Memory B cell (primary cell): ENCODE measurements around the gene ZFHX3.
"Not testable (repeated sequence)": the region's sequence is repeated elsewhere in the genome, so short reads cannot be mapped to it uniquely, and the experiment has no call there.

Experiments
- ATAC-seq: fragments of 150-1000 bp; cut with Tn5 transposase; 2 replicates; pipeline ENCODE4 v1.10.0; 2021; ENCODE audit warnings: low read depth, mild to moderate bottlenecking, moderate library complexity
- DNase-seq, 2 donors: peaks; one replicate each; pipeline ENCODE4 v3.0.0; 2022; ENCODE audit warnings: low spot score in 2 of 2
- H3K27ac Mint-ChIP-seq: one replicate; pipeline ENCODE4 v1.8.0; 2022; ENCODE audit warnings: mild to moderate bottlenecking, moderate library complexity, mixed read lengths
- H3K27me3 Mint-ChIP-seq: one replicate; pipeline ENCODE4 v1.8.0; 2022; ENCODE audit warnings: mixed read lengths
- H3K36me3 Mint-ChIP-seq: one replicate; pipeline ENCODE4 v1.8.0; 2022; ENCODE audit warnings: mild to moderate bottlenecking, mixed read lengths
- H3K4me1 Mint-ChIP-seq: one replicate; pipeline ENCODE4 v1.8.0; 2022; ENCODE audit warnings: mixed read lengths
- H3K4me3 Mint-ChIP-seq: one replicate; pipeline ENCODE4 v1.8.0; 2022; ENCODE audit warnings: mild to moderate bottlenecking, moderate library complexity, mixed read lengths
- H3K9me3 Mint-ChIP-seq: one replicate; pipeline ENCODE4 v1.8.0; 2022; ENCODE audit warnings: mixed read lengths

ZFHX3 gene

GRCh38 chr16:73020409-73020884 lies 27.5 kb downstream of the ZFHX3 start:
- Mint-ChIP-seq H3K27me3 (no peaks in the 10 kb centered on the region), H3K27ac (no peak overlapping the region), H3K4me1 (peaks cover 5% of the 10 kb centered on the region), H3K36me3 (no peaks in the 10 kb centered on the region), H3K9me3 (no peaks in the 10 kb centered on the region), H3K4me3 (no peak overlapping the region)
- ATAC-seq (no peak), DNase-seq (no peak)

GRCh38 chr16:73019457-73020362 lies 28.2 kb downstream of the ZFHX3 start:
- H3K27ac Mint-ChIP-seq, result no peak overlapping the region
- no peak overlapping the region for H3K4me3 Mint-ChIP-seq
- peaks cover 5% of the 10 kb centered on the region for H3K4me1 Mint-ChIP-seq
- no peaks in the 10 kb centered on the region for H3K9me3 Mint-ChIP-seq
- ATAC-seq, result no peak
- H3K36me3 Mint-ChIP-seq, result no peaks in the 10 kb centered on the region
- no peaks in the 10 kb centered on the region for H3K27me3 Mint-ChIP-seq
- no peak for DNase-seq

GRCh38 chr16:73018821-73019456 lies 29.0 kb downstream of the ZFHX3 start:
- Mint-ChIP-seq H3K9me3 (no peaks in the 10 kb centered on the region), H3K27me3 (no peaks in the 10 kb centered on the region), H3K27ac (no peak overlapping the region), H3K4me3 (no peak overlapping the region), H3K4me1 (peaks cover 5% of the 10 kb centered on the region), H3K36me3 (no peaks in the 10 kb centered on the region)
- DNase-seq, result no peak
- no peak for ATAC-seq

- Mint-ChIP-seq H3K27me3 (no peaks in the 10 kb centered on the region), H3K36me3 (no peaks in the 10 kb centered on the region), H3K27ac (no peak overlapping the region), H3K9me3 (no peaks in the 10 kb centered on the region), H3K4me3 (no peak overlapping the region), H3K4me1 (peaks cover 5% of the 10 kb centered on the region)
- ATAC-seq (no peak), DNase-seq (no peak)
Observed at GRCh38 chr16:73017321-73017720, 30.6 kb downstream of the ZFHX3 start.

- no peaks in the 10 kb centered on the region for H3K27me3 Mint-ChIP-seq
- ATAC-seq (no peak), DNase-seq (no peak)
- H3K36me3 Mint-ChIP-seq, result no peaks in the 10 kb centered on the region
- H3K4me1 Mint-ChIP-seq, result peaks cover 5% of the 10 kb centered on the region
- no peak overlapping the region for H3K27ac Mint-ChIP-seq
- H3K4me3 Mint-ChIP-seq, result no peak overlapping the region
- H3K9me3 Mint-ChIP-seq, result no peaks in the 10 kb centered on the region
Observed at GRCh38 chr16:73016488-73016830, 31.5 kb downstream of the ZFHX3 start.

- H3K27ac Mint-ChIP-seq, result no peak overlapping the region
- H3K4me1 Mint-ChIP-seq, result peaks cover 5% of the 10 kb centered on the region
- DNase-seq (no peak), ATAC-seq (no peak)
- H3K36me3 Mint-ChIP-seq, result no peaks in the 10 kb centered on the region
- no peaks in the 10 kb centered on the region for H3K9me3 Mint-ChIP-seq
- no peaks in the 10 kb centered on the region for H3K27me3 Mint-ChIP-seq
- H3K4me3 Mint-ChIP-seq, result no peak overlapping the region
Observed at GRCh38 chr16:73015612-73016487, 32.1 kb downstream of the ZFHX3 start.

GRCh38 chr16:73014768-73015167 lies 33.2 kb downstream of the ZFHX3 start:
- Mint-ChIP-seq H3K4me3 (no peak overlapping the region), H3K36me3 (no peaks in the 10 kb centered on the region), H3K9me3 (no peaks in the 10 kb centered on the region), H3K27ac (no peak overlapping the region), H3K27me3 (no peaks in the 10 kb centered on the region), H3K4me1 (peaks cover 5% of the 10 kb centered on the region)
- no peak for ATAC-seq
- DNase-seq, result no peak

GRCh38 chr16:73013974-73014373 lies 34.0 kb downstream of the ZFHX3 start:
- Mint-ChIP-seq H3K27ac (no peak overlapping the region), H3K4me3 (no peak overlapping the region), H3K36me3 (no peaks in the 10 kb centered on the region), H3K27me3 (no peaks in the 10 kb centered on the region), H3K4me1 (peaks cover 5% of the 10 kb centered on the region), H3K9me3 (no peaks in the 10 kb centered on the region)
- no peak for DNase-seq
- ATAC-seq, result no peak

GRCh38 chr16:73012341-73012740 lies 35.6 kb downstream of the ZFHX3 start:
- Mint-ChIP-seq H3K4me3 (no peak overlapping the region), H3K27ac (no peak overlapping the region), H3K27me3 (no peaks in the 10 kb centered on the region), H3K36me3 (no peaks in the 10 kb centered on the region), H3K4me1 (peaks cover 5% of the 10 kb centered on the region), H3K9me3 (no peaks in the 10 kb centered on the region)
- ATAC-seq (no peak), DNase-seq (no peak)

- H3K9me3 Mint-ChIP-seq, result no peaks in the 10 kb centered on the region
- DNase-seq (no peak), ATAC-seq (no peak)
- peaks cover 5% of the 10 kb centered on the region for H3K4me1 Mint-ChIP-seq
- H3K36me3 Mint-ChIP-seq, result no peaks in the 10 kb centered on the region
- H3K4me3 Mint-ChIP-seq, result no peak overlapping the region
- no peak overlapping the region for H3K27ac Mint-ChIP-seq
- no peaks in the 10 kb centered on the region for H3K27me3 Mint-ChIP-seq
Observed at GRCh38 chr16:73011926-73012325, 36.0 kb downstream of the ZFHX3 start.

- no peak overlapping the region for H3K4me3 Mint-ChIP-seq
- no peak overlapping the region for H3K27ac Mint-ChIP-seq
- no peaks in the 10 kb centered on the region for H3K36me3 Mint-ChIP-seq
- H3K27me3 Mint-ChIP-seq, result no peaks in the 10 kb centered on the region
- ATAC-seq (no peak), DNase-seq (no peak)
- no peaks in the 10 kb centered on the region for H3K9me3 Mint-ChIP-seq
- no peaks in the 10 kb centered on the region for H3K4me1 Mint-ChIP-seq
Observed at GRCh38 chr16:73010150-73010676, 37.7 kb downstream of the ZFHX3 start.

- not testable (repeated sequence) for H3K4me3 Mint-ChIP-seq, H3K4me1 Mint-ChIP-seq, H3K27ac Mint-ChIP-seq, H3K27me3 Mint-ChIP-seq, ATAC-seq, H3K9me3 Mint-ChIP-seq, H3K36me3 Mint-ChIP-seq, DNase-seq
Observed at GRCh38 chr16:73009710-73010109, 38.2 kb downstream of the ZFHX3 start.

GRCh38 chr16:73006026-73006425 lies 41.9 kb downstream of the ZFHX3 start:
- Mint-ChIP-seq H3K9me3 (peaks cover 4% of the 10 kb centered on the region), H3K27me3 (no peaks in the 10 kb centered on the region), H3K4me1 (no peaks in the 10 kb centered on the region), H3K27ac (no peak overlapping the region), H3K4me3 (no peak overlapping the region), H3K36me3 (peaks cover under 1% of the 10 kb centered on the region)
- no peak for ATAC-seq
- no peak for DNase-seq

GRCh38 chr16:73002866-73003265 lies 45.1 kb downstream of the ZFHX3 start:
- ATAC-seq (no peak), DNase-seq (no peak)
- H3K4me1 Mint-ChIP-seq, result no peaks in the 10 kb centered on the region
- no peak overlapping the region for H3K27ac Mint-ChIP-seq
- no peak overlapping the region for H3K4me3 Mint-ChIP-seq
- H3K9me3 Mint-ChIP-seq, result peaks cover 8% of the 10 kb centered on the region
- H3K36me3 Mint-ChIP-seq, result peaks cover 3% of the 10 kb centered on the region
- H3K27me3 Mint-ChIP-seq, result no peaks in the 10 kb centered on the region
